Placental epithelial cell (primary cell): ENCODE measurements around the gene EVC. TPM values are rescaled to one million over a fixed set of nuclear protein-coding genes. Genes with fewer than 3 reads are reported as not detected.

ENCODE experiments used
- total RNA-seq: library from RNA; depleted of rRNA; stranded (reverse); fragments of >200 nt; gene quantifications from 2 replicates; pipeline ENCODE4 v1.2.3, GENCODE V29; 2012

Gene EVC
- 26.6 and 42.8 TPM in 2 replicates for total RNA-seq

GRCh38 chr4:5710961-5711478 is at the start of gene EVC:
TSS of gene EVC (plus strand) at chr4:5711201. CDS start at chr4:5711381, 180 bp downstream.

GRCh38 chr4:5708449-5709206 is 2.4 kb upstream of the EVC start, which contains the start of gene EVC2:
TSS of gene EVC2 (minus strand) at chr4:5708559. CDS start at chr4:5708513, 46 bp downstream.

Other genes with a start within 250 kb of the EVC start
- gene EVC2, start 2.6 kb upstream of the EVC start, total RNA-seq: 9.8 and 13.0 TPM in 2 replicates
- not detected in 2 replicates for gene CRMP1, start 181.9 kb downstream of the EVC start, total RNA-seq